ENCODE measurements around the gene WARS2.

DNA sequence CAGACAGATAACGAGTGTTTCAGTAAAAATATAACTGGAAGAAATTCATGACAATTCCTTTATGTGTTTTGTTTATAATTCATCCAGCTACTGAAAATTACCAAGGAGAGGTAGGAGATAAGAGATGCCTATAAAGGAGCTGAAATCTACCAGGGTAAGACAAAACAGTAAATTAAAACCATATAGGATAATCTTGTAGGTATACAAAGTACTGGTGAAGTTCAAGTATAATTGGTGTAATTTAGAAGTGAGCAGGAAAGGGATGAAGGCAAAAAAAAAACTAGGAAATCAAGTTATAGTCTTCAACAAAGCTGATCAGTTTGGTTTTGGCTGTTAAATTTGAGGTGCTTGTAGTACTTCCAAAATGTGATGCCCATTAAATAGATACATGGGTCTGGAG, 1.2 kb upstream of the WARS2 start:
- TF ChIP-seq YY1 (IDR thresholded peaks at IDR 0.05; ENCODE audit: insufficient read depth, insufficient read length) (no peak), ZNF274 (IDR thresholded peaks at IDR 0.05; ENCODE audit: low read depth, low read length) (no peak), SUZ12 (IDR thresholded peaks at IDR 0.05; ENCODE audit: extremely low read depth, insufficient read depth, insufficient read length) (no peak)
